Ovary (tissue), 9 donors: ENCODE data around the gene YEATS2. TPM values are rescaled to one million over a fixed set of nuclear protein-coding genes. Genes with fewer than 3 reads are reported as not detected.

Experiments used
- DNase-seq, 5 donors: peaks; one replicate each; pipeline ENCODE4 v3.0.0-alpha.2; 2019 to 2020
- H3K27ac ChIP-seq, 2 donors: fragments of 200-600 bp; one replicate each; pipeline versions ENCODE4 v1.5.1 to v1.8.0; 2019 to 2022
- H3K27me3 ChIP-seq: fragments of 200-600 bp; one replicate; pipeline ENCODE4 v1.8.0; 2022
- H3K36me3 ChIP-seq: fragments of 200-600 bp; sonication (generic); one replicate; pipeline ENCODE4 v1.5.1; 2019
- H3K4me1 ChIP-seq: one replicate; pipeline ENCODE4 v1.8.1; 2013; ENCODE audit warnings: mild to moderate bottlenecking, moderate library complexity; ENCODE audit not compliant: insufficient read depth
- H3K4me3 ChIP-seq: fragments of 200-600 bp; sonication (generic); one replicate; pipeline ENCODE4 v1.5.1; 2017
- H3K9me3 ChIP-seq, 2 donors: fragments of 200-600 bp in 1 of 2; sonication (generic) in 1 of 2; one replicate each; pipeline versions ENCODE4 v1.5.1 to v1.8.1; 2013 to 2019; ENCODE audit warnings: mild to moderate bottlenecking in 1 of 2, moderate library complexity in 1 of 2
- EP300 ChIP-seq: sonication (generic); formaldehyde crosslinking; IDR thresholded peaks from one replicate; pipeline ENCODE4 v1.6.1; 2017; ENCODE audit warnings: antibody characterized with exemption
- POLR2A ChIP-seq: fragments of 450-650 bp; IDR thresholded peaks from one replicate; pipeline ENCODE4 v1.6.1; 2017; ENCODE audit warnings: antibody characterized with exemption, mild to moderate bottlenecking, moderate library complexity
- WGBS, 3 donors: extraction: QIAGEN DNeasy Blood & Tissue Kit in 1 of 3; methylation state at CpG; one replicate each; pipeline versions ENCODE4 v1.1.5 to v1.1.7; 2013 to 2017; 5-methylcytosine and 5-hydroxymethylcytosine counted together
- intact Hi-C, 4 donors: fragments of 100-400 bp; cut with DNase I; formaldehyde crosslinking; loops; one replicate each; pipeline versions ENCODE4 v1.11.0 to v1.15.1; 2022 to 2023
- polyA plus RNA-seq, 2 donors: library from polyadenylated mRNA; stranded (reverse); fragments of 200-250 nt in 1 of 2; fragments of 350-450 nt in 1 of 2; fragmentation: Illumina TruSeq in 1 of 2; extraction: RNeasy Lipid Tissue Mini Kit (QIAGEN cat#74804) in 1 of 2; gene quantifications; one replicate each; pipeline ENCODE4 v1.2.3, GENCODE V29; 2013 to 2014
- total RNA-seq, 7 donors: library from RNA; depleted of rRNA in 2 of 7; stranded (reverse); fragments of >200 nt in 2 of 7; fragmentation: NEBNext Ultra II Directional in 3 of 7; extraction: Animal tissue kit (Norgen Biotek cat#: 25700) in 3 of 7; gene quantifications; one replicate each; pipeline versions ENCODE4 v1.1.0 to v1.2.4, GENCODE V29; 2016 to 2023
- TF ChIP-seq, protein P1 (sequence below), 3 donors: fragments of 450-650 bp in 2 of 3; fragments of 200-600 bp in 1 of 3; IDR thresholded peaks; one replicate each; pipeline versions ENCODE4 v1.5.1 to v1.8.0; 2016 to 2022; ENCODE audit warnings: antibody characterized with exemption in 3 of 3, mild to moderate bottlenecking in 1 of 3
- donor health status: DM: no; HTN: no; CAD: no; lungs with moderate emphysema.
- donor health status: DM: no; HTN: no; CAD: no.
- donor health status: Bipolar disorder and iron deficiency.
- donor health status: DM: yes; HTN: yes; CAD: no.
- donor health status: DM: no; HTN: no; CAD: no.
- donor health status: DM: yes; HTN: yes; CAD: no.

The YEATS2 gene
- total and polyA plus RNA-seq, 9 donors = 11.3 to 35.5 (median 26.0) TPM

DNA sequence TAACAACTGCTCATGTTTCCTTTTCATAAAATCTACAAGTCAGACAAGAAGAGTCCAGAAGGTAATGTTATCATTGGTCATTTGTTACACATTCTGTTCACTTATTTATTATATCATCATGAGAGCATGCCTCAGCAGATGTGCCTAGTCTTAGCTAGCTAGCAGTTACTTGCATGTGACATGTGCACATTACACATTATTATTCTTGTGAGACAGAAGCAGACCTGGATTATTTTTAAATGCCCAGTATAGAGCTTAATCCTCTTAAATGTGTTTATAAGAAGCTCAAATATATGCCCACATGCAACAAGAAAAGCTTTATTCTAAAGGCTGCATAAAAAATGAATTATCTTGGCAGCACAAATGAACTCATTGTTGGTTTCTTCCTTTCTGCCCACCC lies 12.6 kb downstream of the YEATS2 start:
- Histone ChIP-seq H3K27ac (no peak overlapping the region), H3K27me3 (no peaks in the 10 kb centered on the region), H3K9me3 (no peaks in the 10 kb centered on the region), H3K36me3 (no peaks in the 10 kb centered on the region), H3K4me1 (no peaks in the 10 kb centered on the region), H3K4me3 (no peak overlapping the region)
- no peak for TF ChIP-seq EP300
- TF ChIP-seq, protein P1, sequence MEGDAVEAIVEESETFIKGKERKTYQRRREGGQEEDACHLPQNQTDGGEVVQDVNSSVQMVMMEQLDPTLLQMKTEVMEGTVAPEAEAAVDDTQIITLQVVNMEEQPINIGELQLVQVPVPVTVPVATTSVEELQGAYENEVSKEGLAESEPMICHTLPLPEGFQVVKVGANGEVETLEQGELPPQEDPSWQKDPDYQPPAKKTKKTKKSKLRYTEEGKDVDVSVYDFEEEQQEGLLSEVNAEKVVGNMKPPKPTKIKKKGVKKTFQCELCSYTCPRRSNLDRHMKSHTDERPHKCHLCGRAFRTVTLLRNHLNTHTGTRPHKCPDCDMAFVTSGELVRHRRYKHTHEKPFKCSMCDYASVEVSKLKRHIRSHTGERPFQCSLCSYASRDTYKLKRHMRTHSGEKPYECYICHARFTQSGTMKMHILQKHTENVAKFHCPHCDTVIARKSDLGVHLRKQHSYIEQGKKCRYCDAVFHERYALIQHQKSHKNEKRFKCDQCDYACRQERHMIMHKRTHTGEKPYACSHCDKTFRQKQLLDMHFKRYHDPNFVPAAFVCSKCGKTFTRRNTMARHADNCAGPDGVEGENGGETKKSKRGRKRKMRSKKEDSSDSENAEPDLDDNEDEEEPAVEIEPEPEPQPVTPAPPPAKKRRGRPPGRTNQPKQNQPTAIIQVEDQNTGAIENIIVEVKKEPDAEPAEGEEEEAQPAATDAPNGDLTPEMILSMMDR (IDR thresholded peaks at IDR 0.05) = no peak
- no peak for TF ChIP-seq POLR2A
- intact Hi-C loops = no loop called here
- DNase-seq = no peak

DNA sequence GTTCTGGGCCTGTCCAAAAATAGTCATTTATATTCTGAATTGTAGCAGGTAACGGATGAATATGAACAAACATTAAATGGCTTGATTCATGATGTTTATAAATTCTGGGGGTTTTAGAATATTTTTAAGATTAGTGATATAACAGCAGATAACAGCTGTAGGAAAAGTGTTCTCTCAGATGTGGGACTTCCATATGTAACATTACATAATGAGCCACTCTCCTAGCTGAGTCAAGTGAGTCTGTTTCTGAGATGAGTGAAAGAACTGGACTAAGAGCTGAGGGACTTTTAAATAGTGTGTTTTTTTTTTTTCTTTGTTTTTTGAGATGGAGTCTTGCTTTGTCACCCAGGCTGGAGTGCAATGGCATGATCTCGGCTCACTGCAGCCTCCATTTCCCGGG lies 13.9 kb downstream of the YEATS2 start:
- 96 to 99% (median 99%) methylated on average over 3 of the region's 3 CpGs for WGBS, 3 donors
- TF ChIP-seq, protein P1 (IDR thresholded peaks at IDR 0.05) = no peak
- TF ChIP-seq POLR2A (no peak), EP300 (no peak)
- no peak for DNase-seq
- Histone ChIP-seq H3K36me3 (no peaks in the 10 kb centered on the region), H3K4me3 (no peak overlapping the region), H3K27ac (no peak overlapping the region), H3K27me3 (no peaks in the 10 kb centered on the region), H3K4me1 (no peaks in the 10 kb centered on the region), H3K9me3 (no peaks in the 10 kb centered on the region)
- intact Hi-C loops = no loop called here

DNA sequence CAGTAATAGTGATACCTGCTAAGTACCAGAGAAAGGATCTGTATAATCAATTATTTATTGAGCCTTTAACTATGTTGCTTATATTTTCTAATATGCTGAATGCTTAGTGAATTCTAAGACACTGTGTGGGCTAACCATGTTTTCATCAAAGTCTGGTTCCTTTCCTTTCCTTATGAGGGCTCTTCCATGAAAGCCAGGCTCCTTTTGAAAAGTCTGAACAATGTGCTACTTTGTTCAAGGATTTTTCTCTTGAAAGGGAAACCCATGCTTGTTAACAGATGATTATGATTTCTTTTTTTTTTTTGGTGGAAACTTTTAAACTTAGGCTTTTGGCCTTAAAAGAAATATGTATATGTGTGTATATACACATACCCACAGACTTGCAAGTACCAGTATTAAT lies 17.0 kb downstream of the YEATS2 start:
- intact Hi-C loops = no loop called here
- Histone ChIP-seq H3K36me3 (no peaks in the 10 kb centered on the region), H3K4me1 (no peaks in the 10 kb centered on the region), H3K9me3 (no peaks in the 10 kb centered on the region), H3K27ac (no peak overlapping the region), H3K27me3 (no peaks in the 10 kb centered on the region), H3K4me3 (no peak overlapping the region)
- no peak for TF ChIP-seq POLR2A
- TF ChIP-seq, protein P1 (IDR thresholded peaks at IDR 0.05) = no peak
- no peak for TF ChIP-seq EP300
- DNase-seq = no peak

GRCh38 chr3:183718012-183718411 lies 20.4 kb downstream of the YEATS2 start:
- TF ChIP-seq POLR2A (no peak), EP300 (no peak)
- TF ChIP-seq, protein P1 (IDR thresholded peaks at IDR 0.05) = no peak
- H3K4me1 ChIP-seq = no peaks in the 10 kb centered on the region
- 74 to 82% (median 77%) methylated on average over 3 of the region's 3 CpGs for WGBS, 3 donors
- intact Hi-C loops = no loop called here
- no peaks in the 10 kb centered on the region for H3K27me3 ChIP-seq
- no peaks in the 10 kb centered on the region for H3K36me3 ChIP-seq
- H3K9me3 ChIP-seq = no peaks in the 10 kb centered on the region
- no peak for DNase-seq
- H3K4me3 ChIP-seq = no peak overlapping the region
- H3K27ac ChIP-seq = no peak overlapping the region

DNA sequence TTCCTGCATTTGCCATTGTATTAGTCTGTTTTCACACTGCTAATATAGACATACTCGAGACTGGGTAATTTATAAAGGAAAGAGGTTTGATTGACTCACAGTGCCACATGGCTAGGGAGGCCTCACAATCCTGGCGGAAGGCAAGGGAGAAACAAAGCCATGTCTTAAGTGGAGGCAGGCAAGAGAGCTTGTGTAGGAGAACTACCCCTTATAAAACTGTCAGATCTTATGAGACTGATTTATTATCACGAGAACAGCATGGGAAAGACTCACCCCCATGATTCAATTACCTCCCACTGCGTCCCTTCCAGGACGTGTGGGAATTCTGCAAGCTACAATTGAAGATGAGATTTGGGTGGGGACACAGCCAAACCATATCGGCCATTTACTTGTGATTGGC lies 27.8 kb downstream of the YEATS2 start:
- WGBS, 3 donors = 57 to 89% (median 70%) methylated on average over 6 of the region's 6 CpGs
- Histone ChIP-seq H3K27me3 (no peaks in the 10 kb centered on the region), H3K4me3 (no peak overlapping the region), H3K9me3 (no peaks in the 10 kb centered on the region), H3K4me1 (no peaks in the 10 kb centered on the region), H3K36me3 (no peaks in the 10 kb centered on the region), H3K27ac (no peak overlapping the region)
- TF ChIP-seq EP300 (no peak), POLR2A (no peak)
- TF ChIP-seq, protein P1 (IDR thresholded peaks at IDR 0.05) = no peak
- no peak for DNase-seq
- intact Hi-C loops = no loop called here
